HG03571 (cell line): ENCODE data around the gene DGCR2.
"Not testable (repeated sequence)": the region's sequence is repeated elsewhere in the genome, so short reads cannot be mapped to it uniquely, and the experiment has no call there.

Source experiments
- ATAC-seq: cut with Tn5 transposase; IDR thresholded peaks from one replicate; pipeline ENCODE4 v1.9.1; 2021; ENCODE audit not compliant: unreplicated experiment

DGCR2 gene

DNA sequence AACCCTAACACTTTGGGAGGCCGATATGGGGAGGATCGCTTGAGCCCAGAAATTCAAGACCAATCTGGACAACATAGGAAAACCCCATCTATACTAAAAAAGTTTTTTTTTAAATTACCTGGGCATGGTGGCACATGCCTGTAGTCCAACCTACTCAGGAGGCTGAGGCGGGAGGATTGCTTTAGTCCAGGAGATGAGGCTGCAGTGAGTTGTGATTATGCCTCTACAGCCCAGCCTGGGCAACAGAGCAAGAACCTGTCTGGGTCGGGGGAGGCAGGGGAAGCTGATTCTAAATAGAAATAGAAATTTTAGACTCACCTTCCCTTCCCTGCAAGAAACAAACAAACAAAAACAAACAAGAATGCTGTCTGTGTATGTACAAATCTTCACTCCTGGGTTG is 133.3 kb downstream of the DGCR2 start:
- ATAC-seq: no peak

- ATAC-seq: no peak
Observed at GRCh38 chr22:18987765-18988164, 134.4 kb downstream of the DGCR2 start.

DNA sequence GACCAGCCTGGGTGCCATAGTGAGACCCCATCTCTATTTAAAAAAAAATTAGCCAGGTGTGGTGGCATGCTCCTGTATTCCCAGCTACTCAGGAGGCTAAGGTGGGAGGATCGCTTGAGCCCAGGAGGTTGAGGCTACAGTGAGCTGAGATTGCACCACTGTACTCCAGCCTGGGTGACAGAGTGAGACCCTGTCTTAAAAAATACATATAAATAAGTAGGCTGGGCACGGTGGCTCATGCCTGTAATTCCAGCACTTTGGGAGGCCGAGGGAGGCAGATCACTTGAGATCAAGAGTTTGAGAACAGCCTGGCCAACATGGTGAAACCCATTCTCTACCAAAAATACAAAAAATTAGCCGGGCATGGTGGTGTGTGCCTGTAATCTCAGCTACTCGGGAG is 135.1 kb downstream of the DGCR2 start:
- not testable (repeated sequence) for ATAC-seq
